ENCODE data around the gene AK1. TPM values are rescaled to one million over a fixed set of nuclear protein-coding genes. Genes with fewer than 3 reads are reported as not detected.

Gene AK1
- total and polyA plus RNA-seq, 9 of the 15 experiments (the other 6 are each of a cell fraction or from before 2014, with no cell fraction given): 10.1 to 71.8 (median 39.0) TPM

DNA sequence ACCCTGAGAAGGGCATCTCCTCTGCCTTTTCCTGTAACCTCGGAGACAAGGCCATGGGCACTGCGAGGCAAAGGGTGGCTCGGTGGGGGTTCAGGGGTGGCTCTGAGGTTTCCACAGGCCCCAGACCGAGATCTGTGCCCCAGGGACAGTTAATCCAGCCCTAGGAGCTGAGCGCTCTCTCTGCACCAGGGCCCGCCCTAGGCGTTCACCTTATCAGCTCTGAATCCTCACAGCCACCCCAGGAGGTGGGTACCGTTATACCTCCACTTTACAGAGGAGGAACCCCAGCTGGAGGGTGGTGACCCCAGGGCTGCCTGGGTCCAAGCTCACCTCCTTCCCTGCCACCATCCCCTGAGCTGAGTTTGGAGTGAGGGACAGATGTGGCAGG is 20.8 kb downstream of the AK1 start:
- peaks cover 5% of the 10 kb centered on the region for H3K9me1 ChIP-seq (ENCODE audit: control insufficient read depth, insufficient read depth, low read length)
- peak overlapping the region; percentile 79 for H2AFZ ChIP-seq (ENCODE audit: low read depth, low read length)
- WGBS (ENCODE audit: insufficient coverage, low coverage, missing lambda C conversion rate): 23% methylated on average over 8 of the region's 8 CpGs
- TF ChIP-seq ZNF592 (IDR thresholded peaks at IDR 0.05) (no peak), TFAP4 (CRISPR knock-in tag; IDR thresholded peaks at IDR 0.05; ENCODE audit: borderline replicate concordance) (0 out of 2 replicates have a peak, but pooled peaks have one; percentile 9), MAZ (CRISPR knock-in tag; conservative IDR thresholded peaks at IDR 0.05 in 1 of 2, IDR thresholded peaks at IDR 0.05 in 1 of 2) (0 out of 4 replicates have a peak, but pooled peaks of 1 of the 2 experiments have one; percentile 17), ZFX (CRISPR knock-in tag; IDR thresholded peaks at IDR 0.05) (peak; percentile 40; the same call in 1 of the 2 replicates), RBM14 (IDR thresholded peaks at IDR 0.05; ENCODE audit: borderline replicate concordance, insufficient read depth, low read depth, low read length) (no peak)
- ATAC-seq (peak; percentile 59), FAIRE-seq (peak; percentile 60), DNase-seq (ENCODE audit: extremely low read depth in 1 of 4, low spot score in 3 of 4) (no peak)
- BruUV-seq (replicated peaks): no TSS peak
- peak overlapping the region; percentile 42; the same call in 1 of the 3 replicates for H3K27ac ChIP-seq (ENCODE audit: extremely low read depth, low read depth, low read length)
- H3K27me3 ChIP-seq (ENCODE audit: control insufficient read depth in 2 of 2, insufficient read depth in 2 of 2, low read length in 2 of 2): no peaks in the 10 kb centered on the region
- in situ Hi-C loops (cut with MboI): no loop called here
- no peak overlapping the region; the same call in 1 of the 2 replicates for H3K4me2 ChIP-seq (ENCODE audit: insufficient read depth, low read length)
- intact Hi-C loops (cut with micrococcal nuclease): no loop called here
- H3K9me3 ChIP-seq (replicated peaks; ENCODE audit: control insufficient read depth, insufficient read depth, low read depth, low read length): no peaks in the 10 kb centered on the region
- H3K36me3 ChIP-seq (ENCODE audit: control insufficient read depth, insufficient read depth, low read length): no peaks in the 10 kb centered on the region
- no peaks in the 10 kb centered on the region for H3K79me2 ChIP-seq (ENCODE audit: control insufficient read depth, insufficient read depth, low read length)
- peak overlapping the region; percentile 35 to 72; a peak in 3 of 4 replicates for H3K9ac ChIP-seq (ENCODE audit: insufficient read depth in 1 of 2, low read depth in 2 of 2, low read length in 2 of 2)
- ChIA-PET POLR2A (interaction anchor here (0.6 to 1.6 kb wide), 6 partner anchors 10 to 346 kb away, joined by 3 to 5 read pairs (median 3); partner anchors contain the start of gene TOR2A), CTCF (ENCODE audit: low intra/inter-chr PET ratio) (no interaction called here)
- no peaks in the 10 kb centered on the region for H4K20me1 ChIP-seq (replicated peaks; ENCODE audit: control insufficient read depth, insufficient read depth, low read length)
- peaks cover 36 to 67% of the 10 kb centered on the region in 2 experiments for H3K4me1 ChIP-seq (replicated peaks in 1 of 2; ENCODE audit: control insufficient read depth in 2 of 2, insufficient read depth in 2 of 2, low read length in 2 of 2)
- no peak overlapping the region for H3K4me3 ChIP-seq
